Tibial artery (tissue), 4 donors: ENCODE data around the gene FGGY.

ENCODE experiments used
- DNase-seq, 2 donors: peaks; one replicate each; pipeline ENCODE4 v3.0.0-alpha.2; 2019
- H3K27ac ChIP-seq, 2 donors: fragments of 200-600 bp; sonication (generic) in 1 of 2; 1 replicate in 1 of 2; 2 replicates in 1 of 2; pipeline ENCODE4 v1.5.1; 2018 to 2019; ENCODE audit warnings: mild to moderate bottlenecking in 1 of 2
- H3K27me3 ChIP-seq, 2 donors: fragments of 200-600 bp; sonication (generic) in 1 of 2; one replicate each; pipeline versions ENCODE4 v1.5.1 to v1.6.0; 2016 to 2019
- H3K36me3 ChIP-seq, 3 donors: fragments of 200-600 bp; sonication (generic) in 2 of 3; one replicate each; pipeline ENCODE4 v1.5.1; 2016 to 2019; ENCODE audit warnings: mild to moderate bottlenecking in 2 of 3
- H3K4me1 ChIP-seq, 4 donors: fragments of 200-600 bp; sonication (generic) in 2 of 4; 1 replicate in 3 of 4; 2 replicates in 1 of 4; pipeline ENCODE4 v1.5.1; 2016 to 2019
- H3K4me3 ChIP-seq, 2 donors: fragments of 200-600 bp; sonication (generic) in 1 of 2; 1 replicate in 1 of 2; 2 replicates in 1 of 2; pipeline ENCODE4 v1.5.1; 2018 to 2019; ENCODE audit warnings: mild to moderate bottlenecking in 2 of 2
- H3K9me3 ChIP-seq, 3 donors: fragments of 200-600 bp; sonication (generic) in 1 of 3; one replicate each; pipeline ENCODE4 v1.5.1; 2016 to 2019
- intact Hi-C: fragments of 100-400 bp; cut with DNase I; formaldehyde crosslinking; loops from one replicate; pipeline ENCODE4 v1.15.0; 2023; ENCODE audit warnings: low total_unique reads
- TF ChIP-seq, protein P1 (sequence below), 2 experiments: fragments of 200-600 bp in 1 of 2; fragments of 450-650 bp in 1 of 2; IDR thresholded peaks; one replicate each; pipeline ENCODE4 v1.5.1; 2017 to 2019; ENCODE audit warnings: antibody characterized with exemption in 2 of 2, mild to moderate bottlenecking in 1 of 2, moderate library complexity in 1 of 2

The FGGY gene

GRCh38 chr1:59635097-59635496, 338.2 kb downstream of the FGGY start:
- Histone ChIP-seq H3K9me3 (no peaks in the 10 kb centered on the region), H3K36me3 (no peaks in the 10 kb centered on the region), H3K27ac (no peak overlapping the region), H3K4me1 (peaks cover 0 to 7% (median 5%) of the 10 kb centered on the region in 4 donors), H3K4me3 (no peak overlapping the region), H3K27me3 (no peaks in the 10 kb centered on the region)
- intact Hi-C loops = no loop called here
- no peak for DNase-seq
- TF ChIP-seq, protein P1, sequence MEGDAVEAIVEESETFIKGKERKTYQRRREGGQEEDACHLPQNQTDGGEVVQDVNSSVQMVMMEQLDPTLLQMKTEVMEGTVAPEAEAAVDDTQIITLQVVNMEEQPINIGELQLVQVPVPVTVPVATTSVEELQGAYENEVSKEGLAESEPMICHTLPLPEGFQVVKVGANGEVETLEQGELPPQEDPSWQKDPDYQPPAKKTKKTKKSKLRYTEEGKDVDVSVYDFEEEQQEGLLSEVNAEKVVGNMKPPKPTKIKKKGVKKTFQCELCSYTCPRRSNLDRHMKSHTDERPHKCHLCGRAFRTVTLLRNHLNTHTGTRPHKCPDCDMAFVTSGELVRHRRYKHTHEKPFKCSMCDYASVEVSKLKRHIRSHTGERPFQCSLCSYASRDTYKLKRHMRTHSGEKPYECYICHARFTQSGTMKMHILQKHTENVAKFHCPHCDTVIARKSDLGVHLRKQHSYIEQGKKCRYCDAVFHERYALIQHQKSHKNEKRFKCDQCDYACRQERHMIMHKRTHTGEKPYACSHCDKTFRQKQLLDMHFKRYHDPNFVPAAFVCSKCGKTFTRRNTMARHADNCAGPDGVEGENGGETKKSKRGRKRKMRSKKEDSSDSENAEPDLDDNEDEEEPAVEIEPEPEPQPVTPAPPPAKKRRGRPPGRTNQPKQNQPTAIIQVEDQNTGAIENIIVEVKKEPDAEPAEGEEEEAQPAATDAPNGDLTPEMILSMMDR (IDR thresholded peaks at IDR 0.05) = no peak

DNA sequence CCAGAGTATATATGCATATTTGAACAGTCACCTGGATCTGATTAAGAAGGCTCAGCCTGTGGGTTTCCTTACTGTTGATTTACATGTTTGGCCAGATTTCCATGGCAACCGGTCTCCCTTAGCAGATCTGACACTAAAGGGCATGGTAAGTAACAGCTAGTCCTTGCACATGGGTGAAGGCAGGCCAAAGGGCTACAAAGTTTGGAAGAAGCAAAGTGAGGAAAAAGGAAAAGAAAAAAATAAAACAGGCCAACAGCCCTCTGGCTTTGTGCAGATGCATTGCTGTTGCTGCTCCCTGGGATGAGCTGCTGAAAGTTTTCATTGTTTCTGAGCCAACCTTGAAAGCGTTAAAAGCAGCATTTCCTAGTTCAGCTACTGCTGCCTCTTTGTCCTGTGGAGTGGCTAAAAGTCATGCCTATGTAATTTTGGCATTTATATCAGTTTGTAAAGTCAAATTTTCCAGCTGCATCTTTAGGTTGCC, 341.4 kb downstream of the FGGY start:
- intact Hi-C loops = no loop called here
- Histone ChIP-seq H3K9me3 (no peaks in the 10 kb centered on the region), H3K27ac (no peak overlapping the region), H3K4me3 (no peak overlapping the region), H3K27me3 (no peaks in the 10 kb centered on the region), H3K4me1 (peaks cover 0 to 7% (median 5%) of the 10 kb centered on the region in 4 donors), H3K36me3 (no peaks in the 10 kb centered on the region)
- no peak for DNase-seq
- TF ChIP-seq, protein P1 (IDR thresholded peaks at IDR 0.05) = no peak

GRCh38 chr1:59639266-59639665, 342.4 kb downstream of the FGGY start:
- no peak for DNase-seq
- H3K27ac ChIP-seq = no peak overlapping the region

GRCh38 chr1:59640851-59641250, 344.0 kb downstream of the FGGY start:
- Histone ChIP-seq H3K4me3 (no peak overlapping the region), H3K4me1 (peaks cover 0 to 7% (median 5%) of the 10 kb centered on the region in 4 donors), H3K27ac (no peak overlapping the region), H3K9me3 (no peaks in the 10 kb centered on the region), H3K27me3 (no peaks in the 10 kb centered on the region), H3K36me3 (no peaks in the 10 kb centered on the region)
- TF ChIP-seq, protein P1 (IDR thresholded peaks at IDR 0.05) = no peak
- no peak for DNase-seq
- intact Hi-C loops = no loop called here

More at GRCh38 chr1:59639266-59639665, 342.4 kb downstream of the FGGY start:
- Histone ChIP-seq H3K4me3 (no peak overlapping the region), H3K36me3 (no peaks in the 10 kb centered on the region), H3K27me3 (no peaks in the 10 kb centered on the region), H3K4me1 (peaks cover 0 to 7% (median 5%) of the 10 kb centered on the region in 4 donors), H3K9me3 (no peaks in the 10 kb centered on the region)
- intact Hi-C loops = no loop called here
- TF ChIP-seq, protein P1 (IDR thresholded peaks at IDR 0.05) = no peak

GRCh38 chr1:59641836-59642235, 344.9 kb downstream of the FGGY start:
- H3K4me1 ChIP-seq = peaks cover 0 to 7% (median 5%) of the 10 kb centered on the region in 4 donors
- no peak for DNase-seq
- H3K9me3 ChIP-seq = no peaks in the 10 kb centered on the region
- intact Hi-C loops = no loop called here
- H3K36me3 ChIP-seq = no peaks in the 10 kb centered on the region
- H3K27me3 ChIP-seq = no peaks in the 10 kb centered on the region
- no peak overlapping the region for H3K4me3 ChIP-seq
- TF ChIP-seq, protein P1 (IDR thresholded peaks at IDR 0.05) = no peak
- H3K27ac ChIP-seq = no peak overlapping the region

- intact Hi-C loops = no loop called here
- Histone ChIP-seq H3K9me3 (no peaks in the 10 kb centered on the region), H3K4me3 (no peak overlapping the region), H3K27ac (no peak overlapping the region), H3K4me1 (peaks cover 0 to 2% (median under 1%) of the 10 kb centered on the region in 4 donors), H3K36me3 (no peaks in the 10 kb centered on the region), H3K27me3 (no peaks in the 10 kb centered on the region)
- DNase-seq = no peak
- TF ChIP-seq, protein P1 (IDR thresholded peaks at IDR 0.05) = no peak
Measured at GRCh38 chr1:59643526-59643925, 346.6 kb downstream of the FGGY start.
